ENCODE data around the gene LRCH4.
"Not testable (repeated sequence)": the region's sequence is repeated elsewhere in the genome, so short reads cannot be mapped to it uniquely, and the experiment has no call there.

GRCh38 chr7:100528108-100528866, 57.6 kb downstream of the LRCH4 start:
- TF ChIP-seq CTCF, POLR2A (IDR thresholded peaks at IDR 0.05): not testable (repeated sequence)

Measured in testis (tissue), 2 donors.